Erythroblast (primary cell): Measurements from ENCODE around the gene EIPR1.

Experiments used
- GATA1 ChIP-seq: IDR thresholded peaks from 2 replicates; pipeline ENCODE4 v1.6.1; 2011; ENCODE audit warnings: low read depth, mild to moderate bottlenecking, control low read depth, low read length, moderate library complexity
- POLR2A ChIP-seq: IDR thresholded peaks from 2 replicates; pipeline ENCODE4 v1.6.1; 2011; ENCODE audit warnings: mild to moderate bottlenecking, low read length

DNA sequence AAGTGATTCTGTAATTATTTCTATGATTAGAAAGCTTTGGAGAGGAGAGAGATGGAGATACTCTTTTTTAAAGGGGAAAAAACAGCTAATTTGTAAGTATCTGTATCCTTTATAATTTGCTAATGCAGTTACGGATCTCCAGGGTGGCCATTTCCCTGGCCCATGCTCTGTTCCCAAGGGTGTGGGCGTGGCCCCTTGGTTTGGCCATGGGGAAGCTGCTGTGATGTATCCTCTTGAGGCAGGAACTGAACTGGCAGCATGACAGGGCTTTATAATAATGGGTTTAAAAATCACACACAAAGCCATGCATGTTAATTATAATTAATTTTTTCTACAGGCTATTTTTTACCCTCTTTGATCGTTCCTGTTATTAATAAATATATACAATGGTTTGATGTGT, 28.9 kb upstream of the EIPR1 start:
- TF ChIP-seq POLR2A (no peak), GATA1 (no peak)
